IPS-18c (cell line): ENCODE measurements around the gene RAB11FIP3.
"Not testable (repeated sequence)": the region's sequence is repeated elsewhere in the genome, so short reads cannot be mapped to it uniquely, and the experiment has no call there.

Experiments
- H3K4me3 ChIP-seq: 2 replicates; pipeline ENCODE4 v1.7.0; 2013; ENCODE audit warnings: low read depth, mild to moderate bottlenecking, low read length, moderate library complexity; ENCODE audit not compliant: insufficient read depth
- H3K9me3 ChIP-seq: one replicate; pipeline ENCODE4 v1.6.1; 2013; ENCODE audit warnings: mild to moderate bottlenecking, low read length, moderate library complexity; ENCODE audit not compliant: control insufficient read depth, insufficient read depth

Gene RAB11FIP3

GRCh38 chr16:387761-388666 is 37.4 kb upstream of the RAB11FIP3 start:
- H3K4me3 ChIP-seq: not testable (repeated sequence)

GRCh38 chr16:389352-389751 is 36.1 kb upstream of the RAB11FIP3 start:
- no peak overlapping the region for H3K4me3 ChIP-seq

More at GRCh38 chr16:387761-388666, 37.4 kb upstream of the RAB11FIP3 start:
- H3K9me3 ChIP-seq: not testable (repeated sequence)

GRCh38 chr16:391885-392335 is 33.5 kb upstream of the RAB11FIP3 start:
- Histone ChIP-seq H3K4me3 (no peak overlapping the region), H3K9me3 (peaks cover 6% of the 10 kb centered on the region)

More at GRCh38 chr16:389352-389751, 36.1 kb upstream of the RAB11FIP3 start:
- peaks cover 6% of the 10 kb centered on the region for H3K9me3 ChIP-seq

GRCh38 chr16:392450-393030 is 32.9 kb upstream of the RAB11FIP3 start:
- Histone ChIP-seq H3K4me3 (no peak overlapping the region), H3K9me3 (peaks cover 6% of the 10 kb centered on the region)

- Histone ChIP-seq H3K4me3 (peak overlapping the region; percentile 31; the same call in 1 of the 2 replicates), H3K9me3 (peaks cover 4% of the 10 kb centered on the region)
Observed at GRCh38 chr16:396199-396598, 29.2 kb upstream of the RAB11FIP3 start.

GRCh38 chr16:396605-397004 is 28.8 kb upstream of the RAB11FIP3 start:
- Histone ChIP-seq H3K4me3 (peak overlapping the region; percentile 31; the same call in 1 of the 2 replicates), H3K9me3 (peaks cover 4% of the 10 kb centered on the region)

GRCh38 chr16:397135-397661 is 28.3 kb upstream of the RAB11FIP3 start, which contains the start of gene NME4:
TSS of gene NME4 (plus strand) at chr16:397199. CDS start at chr16:397223, 24 bp downstream.
- Histone ChIP-seq H3K9me3 (peaks cover 2% of the 10 kb centered on the region), H3K4me3 (peak within 1 kb of the TSS; percentile 71)

GRCh38 chr16:397736-398332 is 27.6 kb upstream of the RAB11FIP3 start:
- Histone ChIP-seq H3K9me3 (no peaks in the 10 kb centered on the region), H3K4me3 (peak overlapping the region; percentile 42)

GRCh38 chr16:398561-399339 is 26.7 kb upstream of the RAB11FIP3 start:
- H3K4me3 ChIP-seq: no peak overlapping the region; the same call in 1 of the 2 replicates
- H3K9me3 ChIP-seq: no peaks in the 10 kb centered on the region

GRCh38 chr16:399340-400019 is 26.0 kb upstream of the RAB11FIP3 start:
- no peaks in the 10 kb centered on the region for H3K9me3 ChIP-seq
- no peak overlapping the region for H3K4me3 ChIP-seq

GRCh38 chr16:400061-400591 is 25.3 kb upstream of the RAB11FIP3 start:
- 0 out of 2 replicates have a peak overlapping the region, but pooled peaks have one; percentile 9 for H3K4me3 ChIP-seq
- no peaks in the 10 kb centered on the region for H3K9me3 ChIP-seq

- Histone ChIP-seq H3K4me3 (peak within 1 kb of the TSS; percentile 85), H3K9me3 (no peaks in the 10 kb centered on the region)
Observed at GRCh38 chr16:401468-402348, 23.7 kb upstream of the RAB11FIP3 start, which contains the start of gene DECR2. TSS of gene DECR2 (plus strand) at chr16:401885. CDS start at chr16:401964, 79 bp downstream.

- Histone ChIP-seq H3K9me3 (no peaks in the 10 kb centered on the region), H3K4me3 (no peak overlapping the region)
Observed at GRCh38 chr16:404971-405486, 20.4 kb upstream of the RAB11FIP3 start.

GRCh38 chr16:405548-406506 is 19.6 kb upstream of the RAB11FIP3 start:
- Histone ChIP-seq H3K9me3 (no peaks in the 10 kb centered on the region), H3K4me3 (no peak overlapping the region)
